PFSK-1 (cell line): ENCODE data around the gene ADAMTS3.

Source experiments
- POLR2AphosphoS5 ChIP-seq: IDR thresholded peaks from 2 replicates; pipeline ENCODE4 v1.6.1; 2012; ENCODE audit warnings: low read depth, mild to moderate bottlenecking, control low read depth, low read length, moderate library complexity
- TF ChIP-seq, protein P1 (sequence below), 2 experiments: IDR thresholded peaks; 2 replicates each; pipeline versions ENCODE4 v1.6.1 to v1.8.0; 2011 to 2012; ENCODE audit warnings: low read depth in 2 of 2, low read length in 2 of 2, control low read depth in 1 of 2, inconsistent platforms in 1 of 2, mild to moderate bottlenecking in 1 of 2, moderate library complexity in 1 of 2; ENCODE audit not compliant: insufficient read depth in 1 of 2

DNA sequence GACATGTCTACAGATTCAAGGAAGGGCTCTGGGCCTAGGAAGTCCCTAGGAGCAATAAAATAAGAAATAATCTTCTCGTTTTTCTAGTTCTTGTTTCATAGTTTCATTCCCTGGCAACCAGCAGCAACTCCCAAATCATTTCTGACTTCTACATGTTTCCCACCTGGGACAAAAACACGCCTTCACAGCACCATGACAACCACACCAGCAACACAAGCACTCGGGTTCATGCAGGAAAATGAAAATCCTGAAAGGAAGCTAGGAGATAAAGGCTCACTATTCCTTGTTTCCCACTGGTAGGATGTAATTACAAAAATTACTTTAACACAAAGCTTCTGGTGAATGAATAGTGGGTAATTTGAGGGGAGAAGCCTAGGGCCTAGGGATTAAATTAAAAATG, 158.9 kb downstream of the ADAMTS3 start:
- TF ChIP-seq, protein P1, sequence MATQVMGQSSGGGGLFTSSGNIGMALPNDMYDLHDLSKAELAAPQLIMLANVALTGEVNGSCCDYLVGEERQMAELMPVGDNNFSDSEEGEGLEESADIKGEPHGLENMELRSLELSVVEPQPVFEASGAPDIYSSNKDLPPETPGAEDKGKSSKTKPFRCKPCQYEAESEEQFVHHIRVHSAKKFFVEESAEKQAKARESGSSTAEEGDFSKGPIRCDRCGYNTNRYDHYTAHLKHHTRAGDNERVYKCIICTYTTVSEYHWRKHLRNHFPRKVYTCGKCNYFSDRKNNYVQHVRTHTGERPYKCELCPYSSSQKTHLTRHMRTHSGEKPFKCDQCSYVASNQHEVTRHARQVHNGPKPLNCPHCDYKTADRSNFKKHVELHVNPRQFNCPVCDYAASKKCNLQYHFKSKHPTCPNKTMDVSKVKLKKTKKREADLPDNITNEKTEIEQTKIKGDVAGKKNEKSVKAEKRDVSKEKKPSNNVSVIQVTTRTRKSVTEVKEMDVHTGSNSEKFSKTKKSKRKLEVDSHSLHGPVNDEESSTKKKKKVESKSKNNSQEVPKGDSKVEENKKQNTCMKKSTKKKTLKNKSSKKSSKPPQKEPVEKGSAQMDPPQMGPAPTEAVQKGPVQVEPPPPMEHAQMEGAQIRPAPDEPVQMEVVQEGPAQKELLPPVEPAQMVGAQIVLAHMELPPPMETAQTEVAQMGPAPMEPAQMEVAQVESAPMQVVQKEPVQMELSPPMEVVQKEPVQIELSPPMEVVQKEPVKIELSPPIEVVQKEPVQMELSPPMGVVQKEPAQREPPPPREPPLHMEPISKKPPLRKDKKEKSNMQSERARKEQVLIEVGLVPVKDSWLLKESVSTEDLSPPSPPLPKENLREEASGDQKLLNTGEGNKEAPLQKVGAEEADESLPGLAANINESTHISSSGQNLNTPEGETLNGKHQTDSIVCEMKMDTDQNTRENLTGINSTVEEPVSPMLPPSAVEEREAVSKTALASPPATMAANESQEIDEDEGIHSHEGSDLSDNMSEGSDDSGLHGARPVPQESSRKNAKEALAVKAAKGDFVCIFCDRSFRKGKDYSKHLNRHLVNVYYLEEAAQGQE (IDR thresholded peaks at IDR 0.05; ENCODE audit: insufficient read depth in 1 of 2, low read depth in 2 of 2, low read length in 2 of 2), result no peak
- no peak for TF ChIP-seq POLR2AphosphoS5
